Glutamatergic neuron (in vitro differentiated cells): ENCODE data around the gene HOXA13. TPM values are rescaled to one million over a fixed set of nuclear protein-coding genes. Genes with fewer than 3 reads are reported as not detected.

Source experiments
- DNase-seq: peaks from one replicate; pipeline ENCODE4 v3.0.0; 2022
- H3K27ac Mint-ChIP-seq: one replicate; pipeline ENCODE4 v1.8.0; 2020; ENCODE audit warnings: mild to moderate bottlenecking, mixed read lengths, inconsistent platforms; ENCODE audit not compliant: unreplicated experiment
- H3K27me3 Mint-ChIP-seq: one replicate; pipeline ENCODE4 v1.8.0; 2020; ENCODE audit warnings: mild to moderate bottlenecking, moderate library complexity, mixed read lengths, inconsistent platforms; ENCODE audit not compliant: unreplicated experiment
- H3K36me3 Mint-ChIP-seq: one replicate; pipeline ENCODE4 v1.8.0; 2020; ENCODE audit warnings: mild to moderate bottlenecking, mixed read lengths, inconsistent platforms; ENCODE audit not compliant: unreplicated experiment
- H3K4me1 Mint-ChIP-seq: one replicate; pipeline ENCODE4 v1.8.0; 2020; ENCODE audit warnings: mild to moderate bottlenecking, low read depth, mixed read lengths, inconsistent platforms; ENCODE audit not compliant: unreplicated experiment
- H3K4me3 Mint-ChIP-seq: one replicate; pipeline ENCODE4 v1.8.0; 2020; ENCODE audit warnings: mild to moderate bottlenecking, mixed read lengths, inconsistent platforms; ENCODE audit not compliant: unreplicated experiment
- H3K9me3 Mint-ChIP-seq: one replicate; pipeline ENCODE4 v1.8.0; 2020; ENCODE audit warnings: mild to moderate bottlenecking, moderate library complexity, mixed read lengths, inconsistent platforms; ENCODE audit not compliant: unreplicated experiment
- CTCF ChIP-seq: fragments of 200-600 bp; sonication (generic); IDR thresholded peaks from one replicate; pipeline ENCODE4 v1.5.0; 2021; ENCODE audit not compliant: partially characterized antibody, unreplicated experiment
- total RNA-seq: library from RNA; stranded (reverse); fragmentation: NEBNext Ultra II Directional; extraction: Animal tissue kit (Norgen Biotek cat#: 25700); gene quantifications from one replicate; pipeline ENCODE4 v1.2.1, GENCODE V29; 2021; ENCODE audit not compliant: unreplicated experiment

Gene HOXA13
- total RNA-seq, 1 donor from 2014 or later: not detected

GRCh38 chr7:27178366-27178765 is 21.5 kb downstream of the HOXA13 start:
- TF ChIP-seq CTCF: no peak
- H3K27ac Mint-ChIP-seq: no peak overlapping the region
- DNase-seq: no peak
- H3K9me3 Mint-ChIP-seq: peaks cover 8% of the 10 kb centered on the region
- H3K4me3 Mint-ChIP-seq: no peak overlapping the region
- H3K36me3 Mint-ChIP-seq: no peaks in the 10 kb centered on the region
- peaks cover 44% of the 10 kb centered on the region for H3K27me3 Mint-ChIP-seq
- no peaks in the 10 kb centered on the region for H3K4me1 Mint-ChIP-seq

- H3K4me3 Mint-ChIP-seq: no peak overlapping the region
- TF ChIP-seq CTCF: no peak
- peaks cover 41% of the 10 kb centered on the region for H3K27me3 Mint-ChIP-seq
- no peak for DNase-seq
- H3K4me1 Mint-ChIP-seq: no peaks in the 10 kb centered on the region
- H3K27ac Mint-ChIP-seq: no peak overlapping the region
- no peaks in the 10 kb centered on the region for H3K36me3 Mint-ChIP-seq
- peaks cover 8% of the 10 kb centered on the region for H3K9me3 Mint-ChIP-seq
These were observed 22.0 kb downstream of the HOXA13 start for GRCh38 chr7:27177795-27178320.

GRCh38 chr7:27176962-27177794 is 22.7 kb downstream of the HOXA13 start:
- H3K27me3 Mint-ChIP-seq: peaks cover 39% of the 10 kb centered on the region
- DNase-seq: peak; percentile 8
- no peak for TF ChIP-seq CTCF
- H3K4me3 Mint-ChIP-seq: no peak overlapping the region
- no peaks in the 10 kb centered on the region for H3K36me3 Mint-ChIP-seq
- peaks cover 6% of the 10 kb centered on the region for H3K9me3 Mint-ChIP-seq
- H3K27ac Mint-ChIP-seq: no peak overlapping the region
- no peaks in the 10 kb centered on the region for H3K4me1 Mint-ChIP-seq

GRCh38 chr7:27176524-27176845 is 23.4 kb downstream of the HOXA13 start:
- Mint-ChIP-seq H3K27me3 (peaks cover 45% of the 10 kb centered on the region), H3K36me3 (no peaks in the 10 kb centered on the region), H3K4me1 (no peaks in the 10 kb centered on the region), H3K9me3 (peaks cover 8% of the 10 kb centered on the region), H3K27ac (no peak overlapping the region), H3K4me3 (no peak overlapping the region)
- DNase-seq: peak; percentile 8
- no peak for TF ChIP-seq CTCF

GRCh38 chr7:27175626-27176523 is 24.0 kb downstream of the HOXA13 start:
- Mint-ChIP-seq H3K36me3 (peaks cover 2% of the 10 kb centered on the region), H3K27ac (no peak overlapping the region), H3K27me3 (peaks cover 42% of the 10 kb centered on the region), H3K9me3 (peaks cover 8% of the 10 kb centered on the region), H3K4me3 (no peak overlapping the region), H3K4me1 (no peaks in the 10 kb centered on the region)
- DNase-seq: peak; percentile 22
- no peak for TF ChIP-seq CTCF
